CD4-positive, alpha-beta T cell treated with Interleukin-6 for 4 hours (primary cell): Measurements from ENCODE around the gene FBXO33.

Experiments used
- DNase-seq: peaks from one replicate; pipeline ENCODE4 v3.0.0-alpha.2; 2020; ENCODE audit warnings: mixed read lengths

The FBXO33 gene

DNA sequence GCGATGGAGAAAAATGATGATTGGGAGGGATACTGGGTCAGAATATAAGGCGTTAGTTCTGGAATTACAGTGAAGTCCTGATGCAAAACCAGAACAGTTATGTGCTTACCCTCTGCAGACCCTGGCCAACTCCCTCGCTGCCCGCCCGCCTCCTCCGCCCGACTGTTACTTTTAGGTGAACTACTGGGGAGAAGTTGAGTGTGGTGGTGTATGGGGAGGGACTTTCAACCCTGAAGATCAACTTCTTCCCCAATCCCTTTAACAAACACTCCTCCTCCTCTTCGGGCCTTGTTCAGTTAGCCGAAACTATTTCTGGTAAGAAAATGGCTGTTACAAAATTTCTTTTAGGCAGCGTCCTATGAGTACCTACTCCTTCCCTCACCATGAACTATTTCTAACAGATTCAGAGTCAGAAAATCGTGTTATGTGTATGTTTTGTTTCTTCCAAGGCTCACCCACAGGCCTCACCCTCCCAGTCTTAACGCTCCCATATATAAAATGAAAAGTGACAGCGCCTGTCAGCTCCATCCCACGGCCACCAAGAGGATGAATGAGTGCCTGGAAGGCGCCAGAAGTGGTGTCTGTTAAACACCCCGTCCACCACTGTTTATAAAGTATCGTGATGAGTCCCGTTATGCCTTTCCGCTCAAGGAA is 1.3 kb downstream of the FBXO33 start:
- DNase-seq = no peak

DNA sequence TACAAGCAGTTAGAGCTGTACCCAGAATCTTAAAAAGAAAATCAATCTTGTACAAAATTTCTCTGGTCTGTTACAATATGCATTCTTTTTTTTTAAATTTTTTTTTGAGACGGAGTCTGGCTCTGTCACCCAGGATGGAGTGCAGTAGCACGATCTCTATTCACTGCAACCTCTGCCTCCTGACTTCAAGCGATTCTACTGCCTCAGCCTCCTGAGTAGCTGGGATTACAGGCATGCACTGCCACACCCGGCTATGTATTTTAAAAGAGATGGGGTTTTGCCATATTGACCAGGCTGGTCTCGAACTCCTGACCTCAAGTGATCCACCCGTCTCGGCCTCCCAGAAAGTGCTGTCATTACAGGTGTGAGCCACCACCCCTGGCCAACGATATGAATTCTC is 4.1 kb downstream of the FBXO33 start:
- DNase-seq = no peak

DNA sequence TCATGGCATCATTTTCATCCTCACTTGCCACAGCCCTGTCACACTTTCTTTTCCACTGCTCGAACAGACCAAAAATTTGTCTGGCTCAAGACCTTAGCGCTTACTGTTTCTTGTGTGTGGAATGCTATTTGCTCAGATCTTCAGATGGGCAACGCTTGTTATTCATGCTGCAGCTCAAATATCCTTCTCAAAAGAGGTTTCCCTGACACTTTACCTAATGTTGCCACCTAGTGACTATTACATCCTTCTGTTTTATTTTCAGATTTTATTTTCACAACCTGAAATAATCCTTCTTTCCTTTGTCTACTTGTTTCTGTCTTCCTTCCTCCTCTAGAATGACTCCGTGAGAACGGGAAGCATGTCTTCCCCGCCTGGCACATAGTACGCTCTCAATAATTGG is 5.6 kb downstream of the FBXO33 start:
- DNase-seq = no peak

DNA sequence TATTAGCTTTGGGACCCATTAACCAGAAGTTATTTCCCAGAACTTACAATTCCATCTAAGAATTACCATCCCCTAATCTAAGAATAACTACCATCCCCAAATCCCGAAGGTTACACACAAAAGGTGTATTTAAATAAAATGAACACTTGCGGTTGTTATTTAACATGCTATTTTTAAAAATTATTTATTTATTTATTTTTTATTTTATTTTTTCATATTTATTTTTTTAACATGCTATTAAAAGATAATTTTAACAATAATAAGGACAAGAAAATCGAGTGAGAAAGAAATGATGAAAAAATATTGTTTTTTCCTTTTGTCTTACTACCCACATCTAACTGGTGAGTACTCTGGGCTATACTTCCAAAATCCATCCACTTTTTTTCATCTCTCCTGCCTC is 6.3 kb downstream of the FBXO33 start:
- DNase-seq = no peak

DNA sequence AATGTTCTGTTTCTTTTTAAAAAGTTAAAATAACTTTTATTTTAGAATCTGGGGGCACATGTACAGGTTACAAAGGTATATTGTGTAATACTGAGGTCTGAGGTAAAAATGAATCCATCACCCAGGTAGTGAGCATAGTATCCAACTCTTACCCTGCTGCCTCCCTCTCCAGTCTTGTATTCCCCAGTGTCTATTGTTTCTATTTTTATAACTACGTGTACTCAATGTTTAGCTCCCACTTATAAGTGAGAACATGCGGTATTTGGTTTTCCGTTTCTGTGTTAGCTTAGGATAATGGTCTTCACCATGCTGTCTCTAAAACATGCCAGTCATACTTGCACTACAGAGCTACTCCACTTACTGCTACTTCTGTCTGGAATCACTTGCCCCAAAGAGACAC is 8.4 kb downstream of the FBXO33 start:
- DNase-seq = no peak

DNA sequence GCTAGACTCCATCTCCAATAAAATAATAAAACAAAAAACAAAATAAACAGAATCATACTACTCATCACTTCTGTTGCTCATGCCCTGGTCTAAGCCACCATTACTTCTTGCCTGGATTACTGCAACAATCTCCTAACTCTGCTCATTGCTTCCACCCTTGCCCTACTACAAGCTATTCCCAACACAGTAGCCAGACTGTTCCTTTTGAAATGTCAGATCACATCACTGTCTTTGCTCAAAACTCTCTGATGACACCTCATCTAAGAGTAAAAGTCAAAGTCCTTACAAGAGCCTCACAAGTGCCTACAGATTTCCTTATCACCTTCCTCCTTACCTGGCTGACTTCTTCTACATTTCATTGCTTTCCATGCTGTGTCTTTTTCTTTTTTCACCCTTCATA is 10.0 kb downstream of the FBXO33 start:
- no peak for DNase-seq

DNA sequence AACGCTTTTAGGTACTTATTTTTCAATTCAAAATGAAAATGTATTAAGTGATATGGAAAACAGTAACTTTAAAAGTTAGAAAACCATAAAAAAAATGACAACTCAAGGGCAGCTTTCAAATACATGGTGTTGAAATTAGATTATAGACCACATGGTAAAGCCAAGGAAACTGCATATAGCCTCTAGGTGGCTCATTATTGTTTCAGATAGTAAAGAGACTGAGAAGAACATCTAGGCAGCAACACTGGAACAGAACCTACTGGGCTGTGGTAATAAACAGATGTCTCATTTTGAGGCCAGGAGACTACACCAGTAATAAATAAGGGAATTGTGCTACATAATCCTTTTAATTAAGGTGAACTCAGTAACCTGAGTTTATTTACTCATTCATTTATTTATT is 13.0 kb downstream of the FBXO33 start:
- DNase-seq = no peak

DNA sequence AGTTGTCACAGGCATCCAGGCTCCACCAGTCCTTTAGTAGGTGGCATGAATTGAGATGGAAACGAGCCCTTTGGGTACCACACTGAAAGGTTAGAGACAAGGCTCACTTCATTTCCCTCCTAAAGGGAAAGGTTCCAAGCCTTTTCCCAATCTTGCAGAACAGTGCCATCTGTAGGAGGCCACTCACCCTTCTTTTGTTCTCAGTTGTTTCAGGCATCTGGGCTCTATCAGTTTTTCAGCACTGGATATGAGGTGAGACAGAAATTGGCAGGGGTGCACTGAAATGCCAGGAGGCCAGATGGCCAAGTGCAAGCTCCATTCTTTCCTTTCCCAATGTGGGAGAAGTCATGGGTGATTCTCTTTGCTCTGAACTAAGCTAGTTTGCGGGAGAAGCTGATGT is 15.2 kb downstream of the FBXO33 start:
- DNase-seq = no peak

DNA sequence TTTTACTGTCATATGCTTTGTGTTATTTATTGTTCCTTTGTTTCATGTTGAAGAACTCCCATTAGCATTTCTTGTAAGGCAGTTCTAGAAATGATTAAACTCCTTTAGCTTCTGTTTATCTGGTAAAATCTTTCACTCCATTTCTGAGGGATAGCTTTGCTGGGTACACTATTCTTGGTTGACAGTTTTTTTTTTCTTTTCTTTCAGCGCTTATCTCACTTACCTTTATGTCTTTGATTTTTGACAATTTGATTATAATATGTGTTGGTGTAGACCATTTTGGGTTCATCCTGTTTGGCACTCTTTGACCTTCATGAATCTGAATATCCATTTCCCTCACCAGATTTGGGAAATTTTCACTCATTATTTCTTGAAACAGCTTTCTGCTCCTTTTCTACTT is 16.2 kb downstream of the FBXO33 start:
- no peak for DNase-seq

DNA sequence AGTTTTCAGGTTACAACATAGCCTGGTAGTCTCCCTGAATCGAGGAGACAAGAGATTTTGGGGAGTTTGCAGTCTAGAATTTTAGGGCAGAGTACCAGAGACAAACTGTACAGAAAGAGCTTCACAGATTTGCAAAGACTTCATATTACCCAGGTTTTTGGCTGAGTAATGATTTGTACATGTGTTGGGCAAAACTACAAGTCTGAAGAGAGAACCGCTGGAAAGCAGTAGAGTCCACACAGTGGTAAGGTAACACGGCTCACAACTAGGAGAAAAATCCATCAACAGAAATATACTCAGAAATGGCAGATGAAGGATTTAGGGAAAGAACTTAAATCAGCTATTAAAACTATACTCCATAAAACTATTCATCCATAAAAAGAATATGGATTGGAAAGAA is 25.7 kb downstream of the FBXO33 start:
- DNase-seq = no peak

DNA sequence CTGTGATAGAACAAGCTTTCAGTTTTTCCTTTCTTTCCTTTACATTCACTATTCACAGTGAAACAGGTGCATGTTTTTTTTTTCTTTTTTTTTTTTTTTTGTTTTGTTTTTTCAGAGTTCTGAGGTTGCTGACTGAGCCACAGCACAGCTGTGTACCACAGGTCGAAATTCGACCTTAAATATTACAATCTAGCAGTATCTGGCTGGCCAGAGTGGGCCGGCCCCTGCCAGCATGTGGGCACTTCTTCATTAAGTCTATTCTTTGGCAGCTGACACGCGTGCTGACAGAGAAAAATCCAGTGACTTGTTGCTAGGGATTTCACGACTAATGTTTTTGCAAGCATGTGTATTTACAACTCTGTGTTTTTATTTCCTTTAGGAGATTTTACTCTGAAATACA is 33.9 kb downstream of the FBXO33 start:
- DNase-seq = no peak

DNA sequence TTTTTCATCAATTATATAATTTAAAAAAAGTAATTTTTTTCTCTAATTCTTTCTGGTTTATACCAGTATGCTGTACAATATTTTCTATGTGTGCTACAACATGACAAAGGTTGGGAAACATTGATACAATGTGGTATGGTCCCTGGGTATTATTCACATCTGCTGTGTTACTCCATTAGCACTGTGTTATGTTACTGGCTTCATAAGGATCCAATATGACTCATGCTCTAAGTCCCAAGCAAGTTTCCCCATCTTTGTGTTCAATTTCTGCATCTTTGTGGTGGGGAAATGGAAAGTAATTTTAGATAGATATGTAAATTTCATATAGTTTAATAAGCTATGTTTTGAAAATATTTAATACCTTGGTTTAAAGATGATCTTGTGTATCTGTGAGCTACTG is 35.8 kb downstream of the FBXO33 start:
- no peak for DNase-seq

DNA sequence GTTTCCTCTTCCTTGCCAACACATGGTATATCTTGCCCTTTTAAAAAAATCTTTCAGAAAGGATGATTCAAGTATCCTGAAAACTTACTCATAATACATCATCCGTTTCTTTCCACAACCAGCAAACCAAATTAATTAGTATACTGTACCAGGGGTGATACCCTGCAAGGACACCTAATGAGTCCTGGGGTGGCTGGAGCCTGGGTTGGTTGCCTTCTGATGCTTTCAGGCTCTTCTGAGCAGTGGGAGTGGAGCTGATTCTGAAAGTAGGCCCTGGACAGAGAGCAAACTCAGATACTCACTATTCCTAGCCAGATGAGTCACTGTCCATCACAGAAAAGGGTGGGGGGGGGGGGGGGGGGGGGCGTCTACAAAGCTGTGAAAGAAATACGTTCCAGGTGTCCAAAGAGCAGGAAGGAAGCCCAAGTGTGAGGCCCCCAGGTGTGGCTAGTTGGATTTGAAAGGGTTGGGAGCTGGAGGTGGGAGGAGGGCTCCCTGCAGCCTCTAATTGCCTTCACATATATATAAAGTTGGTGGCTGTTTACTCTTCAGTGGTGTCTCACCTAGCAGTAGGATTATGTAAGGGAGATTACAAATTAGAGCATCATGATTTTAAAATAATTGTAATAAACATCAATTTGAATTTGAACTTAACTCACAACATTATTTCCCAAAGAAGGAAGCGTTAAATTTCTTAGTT is 36.5 kb downstream of the FBXO33 start:
- DNase-seq = no peak

DNA sequence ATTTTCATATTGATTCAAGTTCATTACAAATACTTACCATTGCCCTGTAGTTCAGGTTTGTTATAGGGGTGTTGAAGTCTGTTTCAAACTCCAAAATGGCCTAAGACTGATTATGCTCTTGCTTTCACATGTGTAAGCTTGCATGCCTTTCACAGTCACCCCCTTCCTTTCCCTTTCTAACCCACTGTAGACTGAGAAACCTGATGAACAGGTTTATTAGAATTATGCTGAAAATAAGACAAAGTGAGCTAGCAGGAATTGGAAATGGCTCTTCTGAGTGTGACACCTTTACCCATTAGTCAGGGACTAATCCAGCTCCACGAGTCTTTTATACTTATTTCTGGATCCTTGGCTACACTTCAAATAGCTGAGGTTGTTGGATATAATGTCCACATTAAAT is 38.9 kb downstream of the FBXO33 start:
- DNase-seq = no peak

DNA sequence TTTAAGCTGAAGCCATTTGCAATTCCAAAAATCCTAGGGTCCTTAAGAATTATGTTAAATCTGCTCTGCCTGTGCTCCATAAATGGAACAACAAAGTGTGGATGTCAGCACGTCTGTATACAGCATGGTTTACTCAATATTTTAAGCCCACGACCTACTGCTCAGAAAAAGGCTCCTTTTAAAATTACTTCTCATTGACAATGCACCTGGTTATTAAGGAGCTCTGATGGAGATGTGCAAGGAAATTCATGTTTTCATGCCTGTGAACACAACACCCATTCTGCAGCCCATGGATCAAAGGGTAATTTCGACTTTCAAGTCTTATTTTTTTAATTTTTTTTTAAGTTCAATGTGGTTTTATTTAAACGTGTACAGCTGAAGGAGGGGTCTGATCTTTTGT is 48.1 kb downstream of the FBXO33 start:
- DNase-seq = no peak

DNA sequence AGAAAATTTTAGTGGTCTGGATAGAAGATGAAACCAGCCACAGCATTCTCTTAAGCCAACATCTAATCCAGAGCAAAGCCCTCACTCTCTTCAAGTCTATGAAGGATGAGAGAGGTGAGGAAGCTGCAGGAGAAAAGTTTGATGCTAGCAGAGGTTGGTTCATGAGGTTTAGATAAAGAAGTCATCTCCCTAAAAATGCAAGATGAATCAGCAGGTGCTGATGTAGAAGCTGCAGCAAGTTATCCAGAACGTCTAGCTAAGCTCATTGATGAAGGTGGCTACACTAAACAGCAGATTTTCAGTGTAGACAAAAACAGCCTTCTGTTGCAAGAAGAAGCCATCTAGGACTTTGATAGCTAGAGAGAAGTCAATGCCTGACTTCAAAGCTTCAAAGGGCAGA is 48.5 kb downstream of the FBXO33 start:
- no peak for DNase-seq

DNA sequence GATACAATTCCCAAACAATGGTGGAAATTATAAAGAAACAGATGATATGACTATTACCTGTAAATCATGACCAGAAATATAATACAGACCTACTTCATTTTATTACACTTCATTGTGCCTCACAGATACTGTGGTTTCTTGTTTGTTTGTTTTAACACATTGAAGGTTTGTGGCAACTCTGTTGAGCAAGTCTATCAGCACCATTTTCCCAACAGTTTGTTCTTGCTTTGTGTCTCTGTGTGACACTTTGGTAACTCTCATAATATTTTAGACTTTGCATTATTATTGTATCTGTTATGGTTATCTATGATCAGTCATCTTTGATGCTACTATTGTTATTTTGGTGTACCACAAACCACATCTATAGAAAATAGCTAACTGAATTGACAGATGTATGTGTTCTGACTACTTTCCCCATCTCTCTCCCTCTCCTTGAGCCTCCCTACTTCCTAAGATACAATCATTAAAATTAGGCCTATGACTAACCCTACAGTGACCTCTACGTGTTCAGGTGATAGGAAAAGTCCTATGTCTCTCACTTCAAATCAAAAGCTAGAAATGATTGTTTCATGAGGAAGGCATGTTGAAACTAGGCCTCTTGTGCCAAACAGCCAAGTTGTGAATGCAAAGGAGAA is 49.1 kb downstream of the FBXO33 start:
- DNase-seq = no peak

DNA sequence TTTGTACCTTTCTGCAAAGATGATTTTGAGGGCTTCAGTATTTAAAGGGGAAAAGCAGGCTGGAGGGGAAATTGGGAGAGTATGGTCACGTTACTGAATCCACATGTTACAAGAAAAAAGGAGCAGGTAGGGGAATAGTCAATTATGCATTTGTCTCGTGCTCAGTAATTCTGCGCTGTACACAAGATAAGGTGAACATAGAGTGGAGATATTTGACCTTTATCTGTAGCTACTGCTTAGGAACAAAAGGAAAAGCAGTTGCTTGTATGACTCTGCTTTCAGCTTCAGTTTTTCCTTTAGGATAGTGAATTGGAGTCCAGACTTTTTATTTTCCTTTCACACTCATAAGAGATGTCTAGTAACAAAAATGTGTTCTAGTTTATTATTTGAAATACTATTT is 49.8 kb downstream of the FBXO33 start:
- no peak for DNase-seq

DNA sequence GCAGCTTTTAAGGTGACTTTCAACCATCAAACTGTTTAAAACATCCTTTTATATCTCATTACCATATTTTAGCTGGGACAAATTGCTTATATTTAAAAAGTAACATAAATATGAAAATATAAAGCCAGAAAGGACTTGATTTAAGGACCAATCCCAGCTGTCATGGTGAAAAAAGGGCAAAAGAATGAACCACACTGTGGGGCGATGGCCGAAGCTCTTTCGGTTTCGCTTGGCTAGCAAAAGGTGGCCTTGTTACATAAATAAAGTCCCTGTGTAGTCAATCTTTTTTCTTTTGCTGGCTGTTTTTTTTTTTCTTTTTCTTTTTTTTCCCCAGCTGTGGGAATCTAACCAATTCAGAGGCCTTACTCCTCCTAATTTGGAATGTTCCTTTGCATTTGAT is 50.9 kb downstream of the FBXO33 start:
- no peak for DNase-seq

DNA sequence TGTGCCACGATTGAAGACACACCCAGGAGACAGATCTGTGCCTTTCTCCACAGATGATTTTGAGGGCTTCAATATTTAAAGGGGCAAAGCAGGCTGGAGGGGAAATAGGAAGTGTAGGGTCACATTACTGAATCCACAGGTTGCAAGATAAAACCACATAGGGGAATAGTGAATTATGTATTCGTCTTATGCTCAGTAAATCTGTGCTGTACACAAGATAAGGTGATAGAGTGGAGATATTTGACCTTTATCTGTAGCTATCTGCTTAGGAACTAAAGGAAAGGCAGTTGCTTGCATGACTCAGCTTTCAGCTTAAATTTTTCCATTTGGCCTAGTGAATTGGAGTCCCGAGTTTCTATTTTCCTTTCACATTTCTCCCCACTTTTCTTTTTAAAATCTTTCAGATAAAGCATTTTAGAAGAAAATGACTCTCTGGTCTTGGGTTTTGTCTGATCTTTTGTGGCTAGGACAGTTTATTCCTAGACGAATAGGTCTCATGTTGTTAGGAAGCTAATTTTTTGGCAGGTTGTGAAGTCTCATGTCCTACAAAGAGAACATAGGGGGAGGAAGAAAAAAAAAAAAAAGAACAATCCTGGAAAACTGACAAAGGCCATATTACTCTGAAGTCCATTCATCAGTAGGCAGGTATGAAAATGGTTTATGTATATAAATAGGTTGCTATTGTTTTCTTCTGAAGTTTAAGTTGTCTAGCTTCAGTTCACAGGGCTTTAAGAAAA is 55.4 kb downstream of the FBXO33 start:
- DNase-seq = no peak

DNA sequence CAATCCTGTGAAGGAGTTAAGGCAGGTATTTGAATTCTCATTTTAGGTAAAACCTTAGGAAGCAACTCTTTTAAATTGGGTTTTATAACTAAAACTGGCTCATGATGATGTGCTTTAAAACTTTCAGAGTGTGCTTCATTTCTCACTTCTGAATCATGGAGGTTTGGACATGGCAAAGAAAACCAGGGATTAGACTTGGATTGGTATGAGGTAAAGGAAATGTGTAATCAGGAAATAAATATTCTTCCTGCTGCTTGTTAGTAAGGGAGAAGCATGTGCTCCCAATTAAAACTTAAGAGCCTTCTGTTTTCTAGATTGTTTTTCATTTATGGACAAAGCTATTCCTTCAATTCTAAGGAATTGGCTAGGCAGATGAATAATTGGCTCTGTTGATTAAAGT is 57.4 kb downstream of the FBXO33 start:
- no peak for DNase-seq

DNA sequence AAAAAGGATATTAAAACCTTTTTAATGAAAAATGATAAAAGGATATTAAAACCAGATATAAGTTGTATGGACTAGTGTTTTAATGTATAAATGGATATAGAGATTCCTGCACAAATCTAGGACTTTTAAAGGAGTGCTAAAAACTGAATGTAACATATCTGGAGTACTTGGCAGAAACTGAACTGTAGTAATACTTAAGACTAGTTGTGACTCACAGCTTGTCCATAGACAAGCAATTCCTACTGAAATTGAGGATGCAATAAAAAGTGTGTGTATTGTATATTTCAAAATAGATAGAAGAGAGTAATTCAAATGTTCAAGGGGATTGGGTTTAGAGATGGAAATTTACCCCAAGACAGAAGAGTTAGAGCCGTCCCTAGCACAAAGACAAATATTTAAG is 59.6 kb downstream of the FBXO33 start:
- no peak for DNase-seq

DNA sequence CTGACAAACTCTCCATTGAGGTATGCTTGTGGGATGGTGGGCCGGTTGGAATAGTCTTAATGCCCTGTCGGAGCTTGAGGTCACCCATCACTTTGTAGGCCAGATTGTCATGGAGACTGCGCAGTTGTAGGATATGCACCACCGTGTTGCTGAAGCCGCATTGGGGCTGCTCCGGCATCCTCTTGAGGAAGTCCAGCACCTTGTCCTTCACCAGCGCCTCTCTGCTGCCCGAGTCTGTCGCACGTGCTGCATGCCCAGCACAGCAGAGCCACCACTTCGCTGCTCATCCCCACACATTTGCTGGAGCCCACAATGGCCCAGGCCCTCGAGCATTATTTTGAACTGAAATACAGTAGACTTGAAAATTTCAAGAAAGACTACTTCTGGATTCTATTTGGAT is 61.8 kb downstream of the FBXO33 start:
- no peak for DNase-seq

DNA sequence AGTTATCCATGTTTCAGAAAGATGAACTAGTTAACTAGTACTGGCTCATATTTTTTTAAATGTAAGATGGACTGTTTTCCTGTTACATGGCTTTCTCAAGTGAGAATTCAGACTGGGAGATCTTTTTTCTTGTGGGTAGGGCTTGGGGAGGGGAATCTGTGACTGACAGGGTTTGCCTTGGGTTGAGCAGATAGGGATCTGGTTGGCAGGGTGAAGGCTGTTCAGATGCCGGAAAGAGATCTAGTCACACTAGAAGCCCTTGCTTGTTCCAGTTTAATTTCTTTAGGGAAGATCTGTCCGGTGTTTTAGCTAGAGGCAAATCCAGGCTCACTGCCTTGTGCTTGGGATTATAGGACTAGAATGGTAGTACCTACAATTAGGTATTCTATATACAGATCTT is 63.2 kb downstream of the FBXO33 start:
- no peak for DNase-seq
